KOPT-K1 (cell line): ENCODE results near the gene RPS3A.
"Not testable (repeated sequence)": the region's sequence is repeated elsewhere in the genome, so short reads cannot be mapped to it uniquely, and the experiment has no call there.

ENCODE experiments used
- H3K27ac ChIP-seq: fragments of 200-600 bp; sonication (generic); 2 replicates; pipeline ENCODE4 v1.5.1; 2016; ENCODE audit warnings: antibody characterized with exemption, mild to moderate bottlenecking, low read depth, low read length; ENCODE audit not compliant: poor library complexity, severe bottlenecking
- H3K36me3 ChIP-seq: fragments of 200-600 bp; sonication (generic); 2 replicates; pipeline ENCODE4 v1.5.1; 2017; ENCODE audit warnings: antibody characterized with exemption, mild to moderate bottlenecking, low read length, moderate library complexity; ENCODE audit not compliant: insufficient read depth
- H3K9me3 ChIP-seq: fragments of 200-600 bp; sonication (generic); 2 replicates; pipeline ENCODE4 v1.5.1; 2017; ENCODE audit warnings: antibody characterized with exemption, low read length, mild to moderate bottlenecking; ENCODE audit not compliant: insufficient read depth, poor library complexity, severe bottlenecking

RPS3A gene

DNA sequence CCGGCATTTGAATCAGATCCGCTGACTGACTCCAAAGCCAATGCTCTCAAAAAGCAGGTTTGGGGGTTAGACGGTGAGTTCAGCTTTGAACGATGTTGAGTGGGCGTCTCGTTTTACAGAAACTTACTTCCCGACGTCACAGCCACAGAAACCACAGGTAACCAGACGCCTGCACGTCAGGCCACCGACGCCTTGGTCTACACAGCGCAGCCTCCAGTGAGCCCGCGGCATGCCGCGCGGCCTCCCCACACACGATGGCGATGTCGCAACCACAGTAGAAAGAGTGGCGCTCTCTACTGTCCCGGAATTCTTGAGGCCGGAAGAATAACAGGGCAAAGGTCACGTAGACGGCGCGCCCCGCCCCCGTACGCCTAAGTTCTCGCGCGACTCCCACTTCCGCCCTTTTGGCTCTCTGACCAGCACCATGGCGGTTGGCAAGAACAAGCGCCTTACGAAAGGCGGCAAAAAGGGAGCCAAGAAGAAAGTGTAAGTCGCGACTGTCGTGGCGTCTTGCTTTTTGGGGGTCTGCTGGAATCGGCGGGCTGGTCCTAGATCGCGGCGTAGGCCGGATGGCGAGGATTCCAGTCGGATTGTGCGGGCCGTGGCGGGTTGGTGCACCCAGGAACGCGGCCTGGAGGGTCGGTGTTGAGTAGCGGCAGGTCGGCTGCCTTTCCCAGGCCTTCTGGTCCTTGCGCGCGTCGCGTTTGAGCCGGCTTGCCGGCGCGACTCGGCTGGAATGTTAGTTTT, at the start of gene RPS3A:
Gene RPS3A (plus strand): TSS at position 400 of the 747 bp plus-strand sequence. CDS start 25 bp downstream, at position 425.
- H3K27ac ChIP-seq = peak within 1 kb of the TSS; percentile 80
- peaks cover 41% of the 10 kb centered on the region for H3K36me3 ChIP-seq

DNA sequence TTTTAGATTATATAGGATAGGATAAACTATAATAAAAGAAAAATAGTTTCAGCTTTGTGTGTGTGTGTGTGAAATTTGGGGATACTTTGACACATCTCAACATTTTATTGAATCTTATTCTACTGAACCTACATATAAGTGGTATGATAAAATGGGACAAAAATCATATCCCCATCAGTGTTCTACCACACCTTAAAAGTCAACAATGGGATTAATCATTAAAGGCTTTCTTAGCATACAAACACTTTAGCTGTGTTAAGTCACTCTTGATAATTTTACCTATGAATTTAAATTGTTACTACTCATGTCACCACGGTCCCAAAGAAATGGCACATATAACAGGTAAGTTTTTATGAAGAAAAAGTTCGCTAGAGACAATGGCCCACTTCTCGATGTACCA, 46.6 kb upstream of the RPS3A start:
- no peaks in the 10 kb centered on the region for H3K9me3 ChIP-seq
- no peaks in the 10 kb centered on the region for H3K36me3 ChIP-seq
- H3K27ac ChIP-seq = no peak overlapping the region

More for the DNA sequence above, at the start of gene RPS3A:
- no peaks in the 10 kb centered on the region for H3K9me3 ChIP-seq

DNA sequence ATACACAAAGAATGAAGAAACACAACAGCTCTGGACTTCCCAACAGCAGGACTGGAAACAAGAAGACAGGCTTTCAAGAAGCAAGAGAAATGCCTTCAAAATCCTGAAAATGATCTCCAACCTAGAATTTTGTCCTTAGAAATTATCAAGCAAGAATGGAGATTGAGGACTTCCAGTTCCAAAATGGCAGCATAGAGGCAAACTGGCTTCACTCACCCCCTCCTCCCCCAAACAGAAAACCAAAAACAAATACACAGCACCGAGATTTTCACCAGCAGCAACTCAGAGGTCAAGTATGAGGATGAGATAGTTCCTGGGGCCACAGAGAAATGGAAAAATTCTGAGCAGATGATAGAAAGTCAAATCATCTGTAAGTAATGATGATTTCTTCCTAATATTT, 43.9 kb upstream of the RPS3A start:
- Histone ChIP-seq H3K36me3 (no peaks in the 10 kb centered on the region), H3K27ac (no peak overlapping the region), H3K9me3 (no peaks in the 10 kb centered on the region)

DNA sequence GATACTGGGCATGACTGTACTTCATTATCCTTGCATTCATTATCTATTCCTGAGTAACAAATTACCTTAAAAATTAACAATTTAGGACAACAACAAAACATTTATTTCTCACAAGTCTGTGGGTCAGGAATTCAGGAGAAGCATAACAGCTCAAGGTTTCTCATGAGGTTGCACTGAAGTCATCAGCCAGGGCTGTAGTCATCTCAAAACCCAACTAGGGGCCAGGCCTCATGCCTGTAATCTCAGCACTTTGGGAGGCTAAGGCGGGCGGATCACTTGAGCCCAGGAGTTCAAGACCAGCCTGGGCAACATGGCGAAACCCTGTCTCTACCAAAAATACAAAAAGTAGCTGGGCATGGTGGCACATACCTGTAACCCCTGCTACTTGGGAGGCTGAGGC, 36.3 kb upstream of the RPS3A start:
- H3K27ac ChIP-seq, H3K36me3 ChIP-seq, H3K9me3 ChIP-seq: not testable (repeated sequence)

DNA sequence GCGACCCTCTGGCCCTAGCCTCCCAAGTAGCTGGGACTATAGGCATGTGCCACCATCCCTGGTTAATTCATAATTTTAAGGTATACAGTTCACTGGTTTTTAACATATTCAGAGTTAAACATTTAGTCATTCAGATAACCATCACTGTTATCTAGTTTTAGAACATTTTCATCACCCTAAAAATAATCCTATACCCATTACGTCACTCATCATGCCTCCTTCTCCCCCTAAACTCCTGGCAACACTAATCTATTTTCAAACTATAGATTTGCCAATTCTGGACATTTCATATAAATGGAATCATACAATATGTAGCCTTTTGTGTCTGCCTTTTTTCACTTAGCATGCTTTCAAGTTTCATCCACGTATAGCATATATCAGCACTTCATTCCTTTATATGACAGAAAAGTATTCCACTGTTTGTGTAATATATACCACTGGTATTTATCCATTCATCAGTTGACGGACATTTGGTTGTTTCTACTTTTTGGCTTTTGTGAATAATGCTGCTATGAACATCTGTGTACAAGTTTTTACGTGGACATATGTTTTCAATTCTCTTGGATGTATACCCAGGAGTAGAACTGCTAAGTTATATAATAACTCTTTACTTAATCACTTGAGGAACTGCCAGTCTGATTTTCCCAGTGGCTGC, 32.0 kb upstream of the RPS3A start:
- Histone ChIP-seq H3K9me3 (no peaks in the 10 kb centered on the region), H3K27ac (no peak overlapping the region), H3K36me3 (no peaks in the 10 kb centered on the region)

DNA sequence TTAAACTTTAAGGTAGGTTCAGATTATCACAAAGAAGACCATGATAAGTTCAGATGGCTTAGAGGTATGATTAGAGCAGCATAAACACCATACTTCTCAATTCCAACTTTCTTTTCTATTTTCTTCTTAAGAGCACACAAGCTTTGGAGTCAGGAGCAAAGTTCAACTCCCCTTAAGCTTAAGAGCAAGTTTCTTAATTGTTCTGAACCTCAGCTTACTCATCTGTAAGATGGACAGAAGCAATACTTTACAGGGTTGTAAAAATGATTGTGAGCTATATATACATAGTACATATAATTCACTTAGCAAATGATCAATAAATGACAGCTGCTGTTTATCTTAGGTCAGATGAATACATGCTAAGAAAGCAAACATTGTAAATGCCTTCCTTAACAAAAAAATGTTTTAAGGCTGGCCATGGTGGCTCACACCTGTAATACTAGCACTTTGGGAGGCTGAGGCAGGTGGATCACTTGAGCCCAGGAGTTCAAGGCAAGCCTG, 25.0 kb upstream of the RPS3A start:
- Histone ChIP-seq H3K9me3 (no peaks in the 10 kb centered on the region), H3K36me3 (no peaks in the 10 kb centered on the region), H3K27ac (no peak overlapping the region)

DNA sequence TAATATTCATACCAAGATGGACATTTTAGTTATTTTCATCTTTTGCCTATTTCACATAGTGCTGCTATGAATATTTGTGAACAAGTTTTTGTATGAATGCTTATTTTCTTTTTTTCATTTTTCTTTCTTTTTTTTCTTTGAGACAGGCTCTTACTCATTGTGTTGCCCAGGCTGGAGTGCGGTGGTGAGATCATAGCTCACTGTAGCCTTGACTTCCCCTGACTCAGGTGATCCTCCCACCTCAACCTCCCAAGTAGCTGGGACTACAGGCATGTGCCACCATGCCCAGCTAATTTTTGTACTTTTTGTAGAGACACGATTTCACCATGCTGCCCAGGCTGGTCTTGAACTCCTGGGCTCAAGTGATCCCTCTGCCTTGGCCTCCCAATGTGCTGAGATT, 21.4 kb upstream of the RPS3A start:
- not testable (repeated sequence) for H3K9me3 ChIP-seq, H3K27ac ChIP-seq, H3K36me3 ChIP-seq

DNA sequence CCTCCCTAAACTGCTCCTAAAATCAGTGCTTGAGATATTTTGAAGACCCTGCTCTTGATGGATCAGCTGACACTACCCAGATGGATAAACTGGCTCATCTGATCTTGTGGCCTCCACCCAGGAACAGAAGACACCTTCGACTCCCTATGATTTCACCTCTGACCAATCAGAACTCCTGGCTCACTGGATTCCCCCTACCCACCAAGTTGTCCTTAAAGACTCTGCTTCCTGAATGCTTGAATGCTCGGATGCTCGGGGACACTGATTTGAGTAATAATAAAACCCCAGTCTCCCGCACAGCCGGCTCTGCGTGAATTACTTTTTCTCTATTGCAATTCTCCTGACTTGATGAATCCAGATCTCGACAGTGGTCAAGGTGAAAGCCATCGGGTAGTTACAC, 12.0 kb upstream of the RPS3A start:
- H3K27ac ChIP-seq = no peak overlapping the region
- no peaks in the 10 kb centered on the region for H3K36me3 ChIP-seq
- no peaks in the 10 kb centered on the region for H3K9me3 ChIP-seq

DNA sequence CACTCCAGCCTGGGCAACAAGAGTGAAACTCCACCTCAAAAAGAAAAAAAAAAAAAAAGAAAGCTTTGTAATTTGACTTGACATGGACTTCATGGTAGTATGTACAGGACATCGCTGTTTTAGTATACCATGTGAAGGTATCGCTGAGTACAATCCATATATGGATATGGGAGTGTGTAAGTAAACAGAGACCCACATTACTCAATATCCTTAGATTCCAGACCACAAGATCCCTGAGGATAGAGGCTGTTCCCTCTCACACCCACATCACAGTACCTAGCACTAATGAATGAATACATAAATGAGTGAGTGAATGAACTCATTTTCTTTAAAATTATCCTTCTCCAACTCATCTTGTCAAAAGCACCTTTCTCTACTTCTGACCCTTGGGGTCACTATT, 8.4 kb upstream of the RPS3A start:
- Histone ChIP-seq H3K9me3 (no peaks in the 10 kb centered on the region), H3K36me3 (no peaks in the 10 kb centered on the region), H3K27ac (no peak overlapping the region)

DNA sequence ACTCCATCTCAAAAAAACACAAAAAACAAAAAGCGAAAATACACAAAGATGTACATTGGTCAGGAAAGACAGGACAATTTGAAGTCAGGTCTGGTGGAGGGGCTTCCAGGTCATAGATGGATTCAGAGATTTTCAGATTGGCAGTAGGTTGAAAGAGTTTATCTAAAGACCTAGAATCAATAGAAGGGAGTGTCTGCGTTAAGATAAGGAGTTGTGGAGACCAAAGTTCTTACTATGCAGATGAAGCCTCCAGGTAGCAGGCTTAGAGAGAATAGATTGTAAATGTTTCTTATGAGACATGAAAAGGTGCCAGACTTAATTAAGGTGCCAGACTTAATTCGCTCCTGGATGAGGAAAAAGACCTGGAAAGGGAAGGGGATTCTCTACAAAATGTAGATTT, 6.9 kb upstream of the RPS3A start:
- Histone ChIP-seq H3K36me3 (no peaks in the 10 kb centered on the region), H3K27ac (no peak overlapping the region), H3K9me3 (no peaks in the 10 kb centered on the region)

DNA sequence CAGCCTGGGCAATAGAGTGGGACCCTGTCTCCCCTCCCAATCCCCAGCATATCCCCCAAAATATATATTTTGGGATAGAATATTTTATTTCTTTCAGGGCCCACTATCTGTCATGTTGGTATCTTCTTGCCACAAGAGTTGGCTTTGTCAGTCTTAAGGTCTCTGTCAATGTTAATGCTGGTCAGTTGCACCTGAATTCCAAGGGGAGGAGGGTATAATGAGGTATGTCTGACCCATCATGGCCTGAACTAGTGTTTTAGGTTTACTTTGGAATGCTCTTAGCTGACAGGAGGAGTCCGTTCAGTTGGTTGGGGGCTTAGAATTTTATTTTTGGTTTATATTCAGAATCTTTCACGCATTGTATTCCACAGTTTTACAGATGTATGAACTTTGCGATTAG, 6.2 kb upstream of the RPS3A start:
- H3K27ac ChIP-seq = no peak overlapping the region
- H3K36me3 ChIP-seq = no peaks in the 10 kb centered on the region
- no peaks in the 10 kb centered on the region for H3K9me3 ChIP-seq

DNA sequence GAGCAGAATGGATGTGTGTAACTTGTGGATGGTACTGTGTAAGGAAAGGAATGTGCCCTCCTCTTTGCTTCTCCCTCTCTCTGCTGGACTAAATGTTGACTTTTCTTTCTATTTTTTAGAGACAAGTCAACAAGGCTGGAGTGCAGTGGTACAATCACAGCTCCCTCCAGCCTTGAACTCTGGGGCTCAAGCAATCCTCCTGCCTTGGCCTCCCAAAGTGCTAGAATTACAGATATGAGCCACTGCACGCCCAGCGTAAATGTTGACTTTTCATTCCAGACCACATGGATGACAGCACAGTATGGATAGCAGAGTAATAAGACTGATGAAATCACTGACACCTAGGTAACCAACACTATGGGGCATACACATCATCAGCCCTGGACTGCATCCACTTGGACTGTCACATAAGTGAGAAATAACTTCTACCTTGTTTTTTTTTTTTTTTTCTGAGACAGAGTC, 5.1 kb upstream of the RPS3A start:
- no peaks in the 10 kb centered on the region for H3K36me3 ChIP-seq
- no peaks in the 10 kb centered on the region for H3K9me3 ChIP-seq
- no peak overlapping the region for H3K27ac ChIP-seq

DNA sequence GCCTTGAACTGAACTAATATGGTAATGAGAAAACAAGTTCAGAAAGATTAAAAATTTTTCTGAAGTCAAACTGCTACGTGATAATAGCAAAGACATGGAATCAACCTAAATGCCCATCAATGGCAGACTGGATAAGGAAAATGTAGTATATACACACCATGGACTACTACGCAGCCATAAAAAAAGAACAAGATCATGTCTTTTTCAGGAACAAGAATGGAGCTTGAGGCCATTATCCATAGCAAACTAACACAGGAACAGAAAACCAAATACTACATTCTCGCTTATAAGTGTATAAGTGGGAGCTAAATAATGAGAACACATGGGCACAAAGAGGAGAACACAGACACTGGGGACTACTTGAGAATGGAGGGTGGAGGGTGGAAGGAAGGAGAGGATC, 4.3 kb upstream of the RPS3A start:
- no peaks in the 10 kb centered on the region for H3K9me3 ChIP-seq

DNA sequence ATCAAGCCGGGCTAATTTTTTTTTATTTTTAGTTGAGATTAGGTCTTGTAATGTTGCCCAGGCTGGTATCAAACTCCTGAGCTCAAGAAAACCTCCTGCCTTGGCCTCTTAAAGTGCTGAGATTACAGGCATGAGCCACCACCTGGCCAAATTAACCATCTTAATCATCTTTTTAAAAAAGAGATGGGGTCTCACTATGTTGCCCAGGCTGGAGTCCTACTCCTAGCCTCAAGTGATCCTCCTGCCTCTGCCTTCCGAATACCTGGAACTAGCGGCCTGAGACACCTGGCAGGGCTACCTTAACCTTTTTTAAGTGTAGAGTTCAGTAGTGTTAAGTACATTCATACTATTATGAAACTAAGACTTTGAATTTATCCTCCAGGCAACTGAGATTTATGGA, 1.7 kb upstream of the RPS3A start:
- Histone ChIP-seq H3K27ac (no peak overlapping the region), H3K36me3 (peaks cover 25% of the 10 kb centered on the region), H3K9me3 (no peaks in the 10 kb centered on the region)

More for the DNA sequence above, 4.3 kb upstream of the RPS3A start:
- Histone ChIP-seq H3K27ac (no peak overlapping the region), H3K36me3 (no peaks in the 10 kb centered on the region)

DNA sequence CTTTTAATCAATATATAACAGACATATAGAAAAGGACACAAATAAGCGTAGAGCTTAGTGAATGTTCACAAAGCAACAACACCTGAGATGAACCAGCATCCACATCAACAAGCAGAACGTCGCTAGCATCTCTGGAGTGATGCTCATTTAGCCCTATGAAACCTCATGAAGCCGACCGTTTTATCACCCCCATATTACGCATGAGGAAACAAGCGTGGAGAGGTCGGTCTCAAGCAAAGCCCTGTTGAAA, 524 bp upstream of the RPS3A start:
- H3K36me3 ChIP-seq = peaks cover 36% of the 10 kb centered on the region
- H3K9me3 ChIP-seq = no peaks in the 10 kb centered on the region
- H3K27ac ChIP-seq = peak overlapping the region; percentile 80

DNA sequence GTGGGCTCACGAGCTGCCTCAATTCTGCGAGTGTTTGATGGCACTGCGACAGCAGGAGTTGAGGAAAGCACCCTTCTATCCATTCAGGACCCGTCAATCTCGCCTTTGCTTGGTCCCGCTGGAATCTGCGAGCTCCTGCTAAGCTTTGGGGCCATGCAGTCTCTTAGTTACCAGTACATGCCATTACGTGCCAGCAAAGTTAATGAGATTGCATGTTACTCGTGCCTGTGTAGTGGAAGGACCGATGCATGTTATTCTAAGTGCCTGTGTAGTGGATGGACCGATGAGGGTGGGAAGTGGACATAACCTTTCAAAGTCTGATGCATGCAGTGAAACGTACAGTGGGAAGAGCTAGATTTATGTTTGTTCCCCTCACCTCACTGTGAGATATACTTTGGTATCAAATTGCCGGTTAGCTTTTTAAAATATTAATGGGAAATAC, 569 bp downstream of the RPS3A start:
- H3K36me3 ChIP-seq = peaks cover 47% of the 10 kb centered on the region
- no peaks in the 10 kb centered on the region for H3K9me3 ChIP-seq
- peak overlapping the region; percentile 80 for H3K27ac ChIP-seq
